Tibial nerve (tissue), 4 donors: ENCODE results near the gene CDCP1. TPM values are rescaled to one million over a fixed set of nuclear protein-coding genes. Genes with fewer than 3 reads are reported as not detected.

ENCODE experiments used
- DNase-seq, 2 donors: peaks; one replicate each; pipeline ENCODE4 v3.0.0-alpha.2; 2019; ENCODE audit warnings: low spot score in 2 of 2
- H3K27ac ChIP-seq, 4 donors: fragments of 200-600 bp; sonication (generic) in 3 of 4; one replicate each; pipeline ENCODE4 v1.5.1; 2017 to 2019; ENCODE audit warnings: mild to moderate bottlenecking in 1 of 4
- H3K27me3 ChIP-seq, 2 donors: fragments of 200-600 bp; sonication (generic) in 1 of 2; one replicate each; pipeline versions ENCODE4 v1.5.1 to v1.6.0; 2017 to 2019
- H3K36me3 ChIP-seq, 3 donors: fragments of 200-600 bp; sonication (generic); one replicate each; pipeline ENCODE4 v1.5.1; 2018 to 2019
- H3K4me1 ChIP-seq, 4 donors: fragments of 200-600 bp; sonication (generic) in 3 of 4; one replicate each; pipeline ENCODE4 v1.5.1; 2017 to 2019
- H3K4me3 ChIP-seq, 4 donors: fragments of 200-600 bp; sonication (generic) in 3 of 4; one replicate each; pipeline ENCODE4 v1.5.1; 2017 to 2019; ENCODE audit warnings: mild to moderate bottlenecking in 1 of 4, moderate library complexity in 1 of 4
- H3K9me3 ChIP-seq, 4 donors: fragments of 200-600 bp; sonication (generic) in 3 of 4; one replicate each; pipeline ENCODE4 v1.5.1; 2017 to 2019
- CTCF ChIP-seq, 5 experiments: fragments of 200-600 bp in 3 of 5; fragments of 450-650 bp in 2 of 5; sonication (generic) in 3 of 5; IDR thresholded peaks; one replicate each; pipeline ENCODE4 v1.5.1; 2016 to 2019; ENCODE audit warnings: antibody characterized with exemption in 5 of 5, mild to moderate bottlenecking in 3 of 5, moderate library complexity in 2 of 5
- EP300 ChIP-seq, 2 donors: sonication (generic); formaldehyde crosslinking; IDR thresholded peaks; one replicate each; pipeline ENCODE4 v1.6.1; 2017; ENCODE audit warnings: antibody characterized with exemption in 2 of 2, mild to moderate bottlenecking in 1 of 2
- POLR2A ChIP-seq, 2 donors: fragments of 450-650 bp; IDR thresholded peaks; one replicate each; pipeline ENCODE4 v1.6.1; 2017; ENCODE audit warnings: antibody characterized with exemption in 2 of 2, mild to moderate bottlenecking in 2 of 2, moderate library complexity in 2 of 2
- WGBS, 2 donors: methylation state at CpG; one replicate each; pipeline ENCODE4 v1.1.5; 2018; 5-methylcytosine and 5-hydroxymethylcytosine counted together
- total RNA-seq, 4 donors: library from RNA; depleted of rRNA; stranded (reverse); fragments of >200 nt; gene quantifications; one replicate each; pipeline ENCODE4 v1.1.0, GENCODE V29; 2016

Gene CDCP1
- total RNA-seq, 4 donors from 2014 or later: 0.20 to 3.0 (median 1.2) TPM

DNA sequence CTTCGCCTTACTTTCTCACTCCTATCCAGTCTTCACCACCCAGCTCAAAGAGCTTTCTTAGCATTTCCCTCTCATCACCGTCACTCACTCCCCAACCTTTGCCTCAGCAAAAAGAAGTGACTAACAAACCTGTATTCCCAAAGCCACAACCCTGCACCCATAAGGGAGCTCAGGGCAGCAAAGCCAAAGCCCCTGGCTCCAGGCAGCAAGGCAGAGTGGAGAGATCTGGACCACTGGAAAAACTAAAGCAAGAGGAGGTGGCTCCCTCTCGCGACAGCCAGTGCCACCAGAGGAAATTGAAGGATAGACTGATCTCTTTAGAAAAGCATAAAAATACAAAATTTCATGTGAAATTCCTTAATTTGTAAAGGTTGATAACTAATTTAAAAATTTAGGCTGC lies 25.1 kb upstream of the CDCP1 start:
- H3K36me3 ChIP-seq: no peaks in the 10 kb centered on the region
- no peak overlapping the region for H3K4me3 ChIP-seq
- peaks cover 0 to 9% (median 6%) of the 10 kb centered on the region in 4 donors for H3K4me1 ChIP-seq
- 62 to 87% methylated on average over 4 of the region's 4 CpGs for WGBS, 2 donors
- H3K27me3 ChIP-seq: no peaks in the 10 kb centered on the region
- no peaks in the 10 kb centered on the region for H3K9me3 ChIP-seq
- no peak for TF ChIP-seq POLR2A (IDR thresholded peaks at IDR 0.05)
- no peak for TF ChIP-seq EP300 (IDR thresholded peaks at IDR 0.05)
- no peak for TF ChIP-seq CTCF (IDR thresholded peaks at IDR 0.05)
- DNase-seq: no peak
- H3K27ac ChIP-seq: no peak overlapping the region

DNA sequence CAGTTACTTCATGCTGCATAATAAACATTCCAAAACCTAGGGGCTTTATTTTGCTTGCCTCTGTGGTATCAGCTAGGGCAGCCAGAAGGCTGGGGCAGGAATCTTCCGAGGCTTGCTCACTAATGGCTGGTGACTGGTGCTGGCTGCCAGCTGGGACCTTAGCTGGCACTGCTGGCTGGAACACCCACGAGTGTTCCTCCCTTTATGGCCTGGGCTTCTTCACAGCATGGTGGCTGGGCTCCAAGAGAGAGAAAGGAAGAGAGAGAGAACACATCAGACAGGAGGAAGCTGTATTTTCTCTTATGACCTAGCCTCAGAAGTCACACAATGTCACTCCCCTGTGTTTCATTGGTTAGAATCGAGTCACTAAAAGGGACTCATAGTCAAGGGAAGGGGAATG lies 23.9 kb upstream of the CDCP1 start:
- WGBS, 2 donors: 33 to 59% methylated on average over 3 of the region's 3 CpGs
- H3K4me1 ChIP-seq: peaks cover 0 to 9% (median 6%) of the 10 kb centered on the region in 4 donors
- no peak for DNase-seq
- no peak overlapping the region for H3K27ac ChIP-seq
- no peaks in the 10 kb centered on the region for H3K27me3 ChIP-seq
- H3K36me3 ChIP-seq: no peaks in the 10 kb centered on the region
- no peaks in the 10 kb centered on the region for H3K9me3 ChIP-seq
- TF ChIP-seq EP300 (IDR thresholded peaks at IDR 0.05) (no peak), POLR2A (IDR thresholded peaks at IDR 0.05) (no peak), CTCF (IDR thresholded peaks at IDR 0.05) (no peak)
- H3K4me3 ChIP-seq: no peak overlapping the region

DNA sequence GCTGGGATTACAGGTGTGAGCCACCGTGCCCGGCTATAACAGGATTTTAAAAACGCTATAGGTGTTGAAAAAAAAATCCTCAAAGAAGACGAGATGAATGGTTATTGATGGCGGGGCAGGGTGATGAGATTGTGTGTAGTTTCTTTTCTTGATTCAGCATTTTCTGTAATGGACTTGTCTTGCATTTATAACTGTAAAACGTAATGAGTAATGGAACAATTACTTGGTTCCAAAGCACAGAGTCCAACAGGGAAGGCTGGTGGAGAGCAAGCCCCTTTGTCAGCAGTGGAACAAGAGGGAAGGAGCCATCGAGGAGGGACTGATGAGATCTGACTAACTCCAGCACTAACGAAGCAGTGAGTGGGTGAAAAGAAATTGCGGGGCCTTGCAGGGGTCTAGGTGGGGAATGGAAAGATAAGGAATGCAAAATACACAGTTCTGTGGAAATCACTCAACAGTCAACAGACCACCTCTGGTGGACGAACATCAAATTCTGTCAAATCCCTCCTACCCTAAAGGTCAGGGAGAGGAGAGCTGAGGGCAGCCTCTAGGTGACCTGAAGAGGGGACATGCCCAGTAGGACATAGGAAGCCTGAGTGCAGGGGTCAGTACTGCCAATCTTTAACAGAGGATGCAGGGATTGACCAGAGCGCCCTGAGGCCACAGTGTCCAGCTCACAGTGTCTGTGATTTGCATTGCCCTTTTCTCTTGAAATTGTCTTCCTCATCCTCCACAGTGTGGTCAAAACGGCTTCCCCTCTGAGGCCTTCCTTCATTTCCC lies 23.1 kb upstream of the CDCP1 start:
- Histone ChIP-seq H3K9me3 (no peaks in the 10 kb centered on the region), H3K4me3 (no peak overlapping the region), H3K27me3 (no peaks in the 10 kb centered on the region), H3K4me1 (peaks cover 0 to 9% (median 6%) of the 10 kb centered on the region in 4 donors), H3K27ac (no peak overlapping the region), H3K36me3 (no peaks in the 10 kb centered on the region)
- WGBS, 2 donors: 84% methylated on average over 12 of the region's 12 CpGs
- TF ChIP-seq EP300 (IDR thresholded peaks at IDR 0.05) (no peak), CTCF (IDR thresholded peaks at IDR 0.05) (no peak), POLR2A (IDR thresholded peaks at IDR 0.05) (no peak)
- DNase-seq: no peak

- Histone ChIP-seq H3K4me3 (no peak overlapping the region), H3K4me1 (peaks cover 0 to 9% (median 6%) of the 10 kb centered on the region in 4 donors), H3K9me3 (no peaks in the 10 kb centered on the region), H3K36me3 (no peaks in the 10 kb centered on the region), H3K27ac (no peak overlapping the region), H3K27me3 (no peaks in the 10 kb centered on the region)
- no peak for DNase-seq
- TF ChIP-seq POLR2A (IDR thresholded peaks at IDR 0.05) (no peak), EP300 (IDR thresholded peaks at IDR 0.05) (no peak), CTCF (IDR thresholded peaks at IDR 0.05) (no peak)
- WGBS, 2 donors: 43 to 47% methylated on average over 4 of the region's 4 CpGs
Observed at GRCh38 chr3:45168451-45168850, 22.3 kb upstream of the CDCP1 start.
